ENCODE results near the gene ADIPOR1.

The ADIPOR1 gene

DNA sequence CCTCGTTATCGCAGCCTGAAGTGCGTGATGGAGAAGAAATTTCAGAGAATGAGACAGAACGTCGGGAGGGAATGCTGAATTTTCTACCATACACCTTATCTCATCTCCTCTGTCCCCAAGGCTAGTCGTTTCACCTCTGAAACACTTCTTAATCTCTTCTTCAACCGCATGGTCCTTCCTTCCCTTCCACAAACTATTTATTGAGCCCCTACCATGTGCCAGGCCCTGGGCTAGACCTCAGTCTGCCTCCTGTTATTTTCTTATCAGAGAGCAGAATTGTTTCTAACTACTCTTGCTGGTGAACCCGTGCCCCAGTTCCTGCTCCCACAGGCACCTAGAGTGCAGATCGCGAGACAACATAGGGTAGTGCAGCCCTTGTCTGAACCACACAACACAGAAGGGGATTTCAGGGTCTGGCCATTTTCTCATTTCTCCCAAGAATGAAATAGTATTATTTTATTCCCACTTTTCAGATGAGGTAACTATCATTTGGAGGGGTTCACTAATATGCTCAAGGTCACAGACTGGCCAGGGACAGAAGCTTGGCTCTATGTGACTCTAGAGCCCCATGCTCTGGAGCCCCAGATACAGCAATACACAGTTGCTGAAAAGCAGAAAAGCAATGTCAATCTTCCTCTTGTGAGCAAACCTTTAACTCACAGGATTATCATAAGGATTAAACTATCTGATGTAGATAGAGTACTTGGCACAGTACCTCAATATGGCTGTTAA, 598 bp upstream of the ADIPOR1 start:
- peak overlapping the region; percentile 91 for H3K4me2 ChIP-seq
- H3K27me3 ChIP-seq: no peaks in the 10 kb centered on the region
- no peak for TF ChIP-seq Cebpa-rat (IDR thresholded peaks at IDR 0.05)

DNA sequence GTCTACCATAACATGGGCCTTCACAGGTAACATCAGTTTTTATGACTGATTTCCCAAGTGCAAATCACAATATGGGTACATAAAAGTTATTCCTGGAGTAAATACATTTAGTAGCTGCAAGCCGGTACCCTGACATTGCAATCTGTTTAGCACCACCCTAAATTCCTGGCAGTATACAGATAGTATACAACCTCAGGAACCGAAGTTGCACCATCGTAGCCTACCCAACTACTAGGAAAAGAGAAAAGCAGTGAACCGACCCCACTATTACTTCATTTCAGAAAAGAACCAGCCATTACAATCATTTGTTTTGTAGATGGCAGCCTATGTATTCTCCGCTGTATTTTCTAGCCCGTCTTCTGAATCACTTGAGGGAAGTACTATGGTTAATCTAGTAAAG, 1.1 kb downstream of the ADIPOR1 start:
- Histone ChIP-seq H3K9ac (peak overlapping the region; percentile 97), H3K36me3 (peaks cover 47% of the 10 kb centered on the region), H3K4me1 (peaks cover 40% of the 10 kb centered on the region), H4K20me1 (peaks cover 61% of the 10 kb centered on the region), H3K4me2 (peak overlapping the region; percentile 96), H3K4me3 (peak overlapping the region; percentile 99), H3K27me3 (no peaks in the 10 kb centered on the region), H3K9me3 (no peaks in the 10 kb centered on the region), H3K27ac (no peak overlapping the region)
- TF ChIP-seq Cebpa-rat (IDR thresholded peaks at IDR 0.05): no peak

More for the DNA sequence above, 598 bp upstream of the ADIPOR1 start:
- Histone ChIP-seq H3K4me3 (peak overlapping the region; percentile 99), H3K36me3 (peaks cover 56% of the 10 kb centered on the region), H4K20me1 (peaks cover 43% of the 10 kb centered on the region), H3K9ac (peak overlapping the region; percentile 97), H3K27ac (0 out of 2 replicates have a peak overlapping the region, but pooled peaks have one; percentile 26), H3K4me1 (peaks cover 35% of the 10 kb centered on the region), H3K9me3 (no peaks in the 10 kb centered on the region)

DNA sequence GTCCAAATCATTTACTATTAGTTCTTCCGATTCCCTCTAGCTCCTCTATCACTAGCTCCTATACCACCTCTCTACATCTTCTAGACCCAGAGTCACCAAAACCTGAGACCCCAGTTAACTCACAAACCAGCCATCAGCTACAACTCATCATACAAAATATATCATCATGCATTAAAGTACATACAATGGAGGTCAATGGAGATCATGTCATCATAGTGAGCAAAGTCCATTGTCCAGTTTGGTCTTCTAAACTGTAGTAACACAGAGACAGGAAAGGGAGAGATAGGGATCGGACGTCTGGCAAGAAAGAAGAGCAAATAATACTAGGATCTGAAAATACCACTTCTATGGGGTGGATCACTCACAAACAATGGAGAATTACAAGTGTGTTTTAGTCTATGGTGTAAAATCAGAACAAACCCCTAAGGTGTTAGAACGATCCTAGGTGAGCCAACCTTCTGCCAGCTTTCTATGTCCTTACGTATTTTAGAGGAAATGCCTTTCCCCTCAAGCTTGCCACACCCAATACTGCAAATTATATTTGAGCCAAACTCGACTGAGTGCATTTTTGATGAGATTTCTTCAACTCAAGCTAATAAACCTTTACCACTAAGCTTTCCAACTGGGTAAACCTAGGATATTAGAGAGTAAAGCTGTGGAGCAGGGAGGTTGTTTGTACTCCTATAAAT, 3.9 kb downstream of the ADIPOR1 start:
- no peak for TF ChIP-seq Cebpa-rat (IDR thresholded peaks at IDR 0.05)
- Histone ChIP-seq H3K4me1 (peaks cover 40% of the 10 kb centered on the region), H3K9me3 (no peaks in the 10 kb centered on the region), H3K4me2 (no peak overlapping the region), H3K4me3 (no peak overlapping the region), H3K9ac (no peak overlapping the region), H4K20me1 (peaks cover 86% of the 10 kb centered on the region), H3K27ac (no peak overlapping the region), H3K36me3 (peaks cover 62% of the 10 kb centered on the region), H3K27me3 (no peaks in the 10 kb centered on the region)

DNA sequence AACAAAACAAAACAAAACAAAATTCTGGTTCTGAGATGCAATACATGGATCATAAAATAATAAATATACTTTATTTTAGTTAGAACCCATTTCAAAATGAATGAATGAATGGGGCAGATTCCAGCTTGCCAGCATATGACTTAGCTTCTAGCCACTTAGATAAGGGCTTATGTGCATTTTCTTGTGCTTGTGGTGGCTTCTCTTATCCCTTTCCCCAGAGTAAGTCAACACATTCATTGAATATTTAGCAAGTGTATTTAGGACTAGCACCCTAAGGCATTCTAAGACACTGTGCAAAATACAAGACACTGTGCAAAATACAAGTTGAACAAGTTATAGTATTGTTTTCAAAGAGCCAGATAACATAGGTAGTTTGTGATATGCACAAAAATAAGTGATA, 4.7 kb downstream of the ADIPOR1 start:
- no peak for TF ChIP-seq Cebpa-rat (IDR thresholded peaks at IDR 0.05)
- no peak overlapping the region for H3K4me2 ChIP-seq
- H4K20me1 ChIP-seq: peaks cover 88% of the 10 kb centered on the region
- no peaks in the 10 kb centered on the region for H3K27me3 ChIP-seq
- H3K36me3 ChIP-seq: peaks cover 70% of the 10 kb centered on the region
- peaks cover 33% of the 10 kb centered on the region for H3K4me1 ChIP-seq
- no peaks in the 10 kb centered on the region for H3K9me3 ChIP-seq
- no peak overlapping the region for H3K4me3 ChIP-seq
- H3K9ac ChIP-seq: no peak overlapping the region
- no peak overlapping the region for H3K27ac ChIP-seq

DNA sequence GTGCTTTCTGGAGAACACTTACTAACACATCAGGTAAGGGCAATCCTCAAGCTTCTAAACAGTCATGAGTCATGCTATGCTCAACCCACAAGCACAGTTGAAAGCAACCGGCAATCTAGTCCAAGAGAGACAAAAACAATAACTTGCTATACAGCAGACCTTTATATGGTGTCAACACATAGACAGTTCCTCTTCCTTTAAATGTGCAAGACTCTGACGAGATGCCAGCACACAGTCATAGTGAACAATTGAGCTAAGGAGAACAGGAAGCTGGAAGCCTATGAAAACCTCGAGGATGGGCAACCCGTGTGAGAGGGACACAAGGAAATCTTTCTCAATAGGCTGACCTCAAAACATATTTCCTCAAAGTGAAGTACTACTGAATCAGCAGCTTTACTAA, 5.3 kb downstream of the ADIPOR1 start:
- Histone ChIP-seq H3K4me1 (peaks cover 33% of the 10 kb centered on the region), H3K9me3 (no peaks in the 10 kb centered on the region), H3K9ac (no peak overlapping the region), H4K20me1 (peaks cover 91% of the 10 kb centered on the region), H3K27me3 (no peaks in the 10 kb centered on the region), H3K4me3 (no peak overlapping the region), H3K4me2 (no peak overlapping the region), H3K27ac (no peak overlapping the region), H3K36me3 (peaks cover 76% of the 10 kb centered on the region)
- no peak for TF ChIP-seq Cebpa-rat (IDR thresholded peaks at IDR 0.05)

DNA sequence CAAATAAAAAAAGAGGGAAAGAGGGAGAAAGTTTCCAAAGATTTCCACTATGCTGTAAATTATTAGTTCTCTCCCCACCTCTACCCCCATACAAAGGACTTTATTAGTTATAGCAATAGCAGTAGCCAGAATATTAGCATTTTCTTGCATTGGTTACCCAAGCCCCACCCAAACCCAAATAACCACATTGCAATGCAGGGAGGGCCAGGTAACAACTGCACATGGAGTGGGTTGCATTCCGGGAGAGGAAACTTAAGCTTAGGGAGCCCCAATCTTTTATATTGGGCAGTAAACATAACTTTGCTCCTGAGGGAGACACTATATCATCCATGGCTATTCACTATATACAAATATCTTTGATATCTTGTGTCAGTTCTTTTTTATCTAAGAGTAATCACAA, 6.0 kb downstream of the ADIPOR1 start:
- TF ChIP-seq Cebpa-rat (IDR thresholded peaks at IDR 0.05): no peak
- Histone ChIP-seq H4K20me1 (peaks cover 84% of the 10 kb centered on the region), H3K4me3 (no peak overlapping the region), H3K4me1 (peaks cover 28% of the 10 kb centered on the region), H3K9me3 (no peaks in the 10 kb centered on the region), H3K27me3 (no peaks in the 10 kb centered on the region), H3K9ac (no peak overlapping the region), H3K36me3 (peaks cover 83% of the 10 kb centered on the region), H3K4me2 (no peak overlapping the region), H3K27ac (no peak overlapping the region)

DNA sequence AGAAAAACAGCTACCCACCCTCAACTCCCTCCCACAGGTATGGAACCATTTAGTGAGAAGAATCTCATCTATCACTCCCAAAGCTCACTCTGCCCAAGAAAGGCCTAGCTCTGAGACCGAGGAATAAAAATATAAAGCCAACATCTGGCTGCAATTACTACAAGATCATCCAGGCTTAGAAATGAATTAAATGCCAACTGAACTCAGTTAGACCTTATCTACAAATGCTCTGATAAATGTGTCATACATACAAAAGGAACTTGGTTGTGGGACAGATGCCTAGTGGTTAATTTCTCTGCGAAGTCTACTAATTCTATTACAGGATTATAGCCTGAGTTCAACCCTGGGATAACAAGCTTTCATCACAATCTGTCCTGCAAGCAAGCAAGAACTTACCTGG, 6.7 kb downstream of the ADIPOR1 start:
- H3K36me3 ChIP-seq: peaks cover 89% of the 10 kb centered on the region
- no peaks in the 10 kb centered on the region for H3K9me3 ChIP-seq
- no peak overlapping the region for H3K4me3 ChIP-seq
- peaks cover 22% of the 10 kb centered on the region for H3K4me1 ChIP-seq
- H4K20me1 ChIP-seq: peaks cover 81% of the 10 kb centered on the region
- no peak overlapping the region for H3K4me2 ChIP-seq
- H3K27ac ChIP-seq: no peak overlapping the region
- no peak for TF ChIP-seq Cebpa-rat (IDR thresholded peaks at IDR 0.05)
- H3K27me3 ChIP-seq: no peaks in the 10 kb centered on the region
- H3K9ac ChIP-seq: no peak overlapping the region

DNA sequence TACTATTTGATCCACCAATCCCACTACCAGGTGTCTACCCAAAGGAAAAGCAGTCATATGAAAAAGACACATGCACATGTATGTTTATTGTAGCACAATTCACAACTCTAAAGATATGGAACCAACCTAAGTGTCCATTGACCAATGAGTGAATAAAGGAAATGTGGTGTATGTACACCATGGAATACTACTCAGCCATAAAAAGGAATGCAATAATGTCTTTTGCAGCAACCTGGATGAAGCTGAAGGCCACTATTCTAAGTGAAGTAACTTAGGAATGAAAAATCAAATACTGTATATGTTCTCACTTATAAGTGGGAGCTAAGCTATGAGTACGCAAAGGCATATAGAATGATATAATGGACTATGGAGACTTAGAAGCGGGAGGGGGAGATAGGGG, 12.6 kb downstream of the ADIPOR1 start:
- H3K4me1 ChIP-seq: no peaks in the 10 kb centered on the region
- H4K20me1 ChIP-seq: peaks cover 25% of the 10 kb centered on the region; the same call in 1 of the 2 replicates
- no peak for TF ChIP-seq Cebpa-rat (IDR thresholded peaks at IDR 0.05)
- no peak overlapping the region for H3K4me3 ChIP-seq
- H3K27ac ChIP-seq: no peak overlapping the region
- H3K36me3 ChIP-seq: peaks cover 100% of the 10 kb centered on the region
- H3K4me2 ChIP-seq: no peak overlapping the region
- H3K9me3 ChIP-seq: no peaks in the 10 kb centered on the region
- no peak overlapping the region for H3K9ac ChIP-seq
- no peaks in the 10 kb centered on the region for H3K27me3 ChIP-seq

DNA sequence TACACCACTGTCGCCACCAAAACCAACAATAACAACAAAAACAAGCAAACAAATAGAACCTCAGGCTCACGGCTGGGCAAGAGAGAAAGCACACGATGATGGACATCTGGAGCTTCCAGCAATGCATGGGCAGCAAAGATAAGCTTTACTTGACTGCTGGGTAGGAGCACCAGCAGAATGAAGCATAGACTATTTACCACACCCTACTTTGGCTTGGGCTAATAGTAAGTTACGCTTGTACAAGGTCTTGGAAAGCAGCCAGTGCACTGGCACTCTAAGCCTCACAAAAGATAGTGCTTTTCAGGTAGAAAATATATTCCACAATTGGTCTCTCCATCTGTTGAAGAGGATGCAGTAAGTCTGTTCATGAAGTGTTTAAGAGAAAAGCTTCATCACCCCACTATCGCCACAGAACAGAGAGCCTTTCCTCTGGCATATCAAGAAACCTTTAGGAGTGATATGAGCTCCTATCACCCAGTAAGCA, 13.6 kb downstream of the ADIPOR1 start:
- no peak overlapping the region for H3K4me3 ChIP-seq
- peaks cover 15% of the 10 kb centered on the region; the same call in 1 of the 2 replicates for H4K20me1 ChIP-seq
- H3K9ac ChIP-seq: no peak overlapping the region

DNA sequence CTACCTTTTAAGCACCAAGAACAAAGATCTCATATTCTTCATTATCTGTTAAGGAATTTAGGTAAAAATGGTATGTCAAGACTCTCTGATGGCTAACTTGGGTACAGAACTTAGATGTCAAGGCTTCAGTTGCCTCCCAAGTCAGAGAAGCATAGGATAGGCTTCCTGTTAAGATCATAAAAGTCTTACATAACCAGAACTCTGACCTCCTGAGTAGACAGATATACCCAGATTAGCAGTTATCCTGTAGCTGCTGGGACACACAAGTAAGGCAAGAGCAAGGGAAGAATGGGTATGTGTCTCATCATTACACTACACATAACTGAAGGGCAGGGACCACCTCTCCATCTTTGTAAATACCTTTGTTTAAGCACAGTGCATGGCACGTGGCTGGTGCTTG, 15.7 kb downstream of the ADIPOR1 start:
- H4K20me1 ChIP-seq: 0 out of 2 replicates have a peak, but pooled peaks cover 7% of the 10 kb centered on the region
- H3K9me3 ChIP-seq: no peaks in the 10 kb centered on the region
- H3K27ac ChIP-seq: no peak overlapping the region
- no peak overlapping the region for H3K9ac ChIP-seq
- no peak overlapping the region for H3K4me2 ChIP-seq
- no peak for TF ChIP-seq Cebpa-rat (IDR thresholded peaks at IDR 0.05)
- no peaks in the 10 kb centered on the region for H3K4me1 ChIP-seq
- H3K4me3 ChIP-seq: no peak overlapping the region
- H3K27me3 ChIP-seq: no peaks in the 10 kb centered on the region
- peaks cover 85% of the 10 kb centered on the region for H3K36me3 ChIP-seq

More for the DNA sequence above, 13.6 kb downstream of the ADIPOR1 start:
- no peak overlapping the region for H3K4me2 ChIP-seq
- H3K27me3 ChIP-seq: no peaks in the 10 kb centered on the region
- no peaks in the 10 kb centered on the region for H3K9me3 ChIP-seq
- H3K4me1 ChIP-seq: no peaks in the 10 kb centered on the region
- H3K27ac ChIP-seq: no peak overlapping the region
- peaks cover 100% of the 10 kb centered on the region for H3K36me3 ChIP-seq
- no peak for TF ChIP-seq Cebpa-rat (IDR thresholded peaks at IDR 0.05)
